ENCODE data around the gene MXD3. TPM values are rescaled to one million over a fixed set of nuclear protein-coding genes. Genes with fewer than 3 reads are reported as not detected.

MXD3 gene
- polyA plus RNA-seq, 1 donor: 14.9 TPM

DNA sequence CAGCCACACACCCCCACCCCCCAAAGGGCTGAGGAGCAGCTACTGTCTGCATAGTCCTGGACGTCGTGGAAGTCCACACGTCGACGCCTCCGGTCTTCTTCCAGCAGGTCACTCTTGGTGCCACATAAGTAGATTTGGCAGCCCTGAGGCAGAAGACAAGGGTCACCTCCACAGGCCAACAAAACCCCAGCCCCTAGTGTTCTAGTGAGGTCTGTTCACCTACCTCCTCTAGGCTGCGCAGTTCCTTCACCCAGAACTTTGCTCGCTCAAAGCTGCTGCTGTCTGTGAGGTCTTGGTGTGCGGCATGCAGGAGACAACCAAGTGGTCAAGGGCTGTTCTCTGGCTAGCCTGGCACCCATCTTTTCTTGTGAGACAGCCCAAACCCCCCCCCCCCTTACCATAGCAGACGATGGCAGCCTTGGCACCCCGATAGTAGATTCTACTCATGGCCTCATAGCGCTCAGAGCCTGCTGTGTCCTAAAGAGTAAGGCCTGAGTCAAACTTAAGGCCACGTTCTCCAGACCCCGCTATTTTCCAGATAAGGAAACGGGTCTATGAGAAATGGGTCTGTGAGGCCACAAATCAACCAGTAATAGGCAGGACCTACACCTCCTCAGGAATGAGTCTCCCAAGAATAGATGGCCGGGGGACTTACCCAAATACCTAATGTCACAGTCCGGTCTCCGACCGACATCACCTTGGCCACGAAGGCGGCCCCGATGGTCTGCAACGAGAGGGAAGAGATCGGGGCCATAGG lies 9.2 kb downstream of the MXD3 start:
- Histone ChIP-seq H3K9me3 (ENCODE audit: control insufficient read depth, low read depth, low read length) (no peaks in the 10 kb centered on the region), H3K27ac (ENCODE audit: low read length) (peak overlapping the region; percentile 94), H3K4me3 (ENCODE audit: low read length) (peak overlapping the region; percentile 97), H3K4me1 (ENCODE audit: control insufficient read depth, insufficient read depth, low read length) (peaks cover 54% of the 10 kb centered on the region), H3K36me3 (ENCODE audit: control insufficient read depth, insufficient read depth, low read length) (peaks cover 41% of the 10 kb centered on the region), H3K27me3 (ENCODE audit: control insufficient read depth, insufficient read depth, low read length) (no peaks in the 10 kb centered on the region)
- peak in 1 of 2 donors; percentile 53 for DNase-seq
- WGBS (ENCODE audit: insufficient coverage, low lambda C conversion rate): no CpG with 5 or more reads among the region's 24 CpGs

DNA sequence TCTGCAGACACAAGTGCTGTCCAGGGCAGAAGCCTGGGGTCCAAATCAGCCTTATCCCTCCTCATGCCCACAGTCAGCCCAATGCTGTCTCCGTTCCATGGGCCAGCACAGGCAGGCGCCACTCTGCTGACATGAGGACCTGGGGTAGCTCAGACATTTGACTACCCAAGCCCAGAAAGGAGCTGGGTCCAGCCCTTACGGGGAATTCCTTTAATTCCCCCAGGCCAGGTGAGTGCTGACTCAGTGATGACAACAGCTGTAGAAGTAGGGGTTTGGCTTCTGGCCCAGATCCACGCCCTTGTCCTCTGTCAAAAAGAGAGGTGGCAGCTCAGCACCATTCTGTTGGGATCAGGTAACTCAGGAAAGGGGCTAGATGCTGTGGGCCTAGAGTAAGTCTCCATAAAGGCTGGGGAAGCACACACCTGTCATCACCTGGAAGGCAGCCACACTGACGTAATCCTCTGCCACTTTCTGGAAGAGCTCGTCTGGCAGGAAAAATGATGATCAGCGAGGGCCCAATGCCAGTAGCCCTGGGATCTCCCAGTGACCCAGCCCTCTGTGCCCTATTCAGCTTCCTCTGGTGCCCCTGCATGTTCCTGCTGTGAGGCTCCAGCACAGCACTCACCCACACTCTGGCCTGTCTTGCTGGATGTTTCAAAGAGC lies 10.1 kb downstream of the MXD3 start:
- peak overlapping the region; percentile 94 for H3K27ac ChIP-seq (ENCODE audit: low read length)
- H3K4me3 ChIP-seq (ENCODE audit: low read length): no peak overlapping the region
- no peaks in the 10 kb centered on the region for H3K9me3 ChIP-seq (ENCODE audit: control insufficient read depth, low read depth, low read length)
- no peaks in the 10 kb centered on the region for H3K27me3 ChIP-seq (ENCODE audit: control insufficient read depth, insufficient read depth, low read length)
- peaks cover 60% of the 10 kb centered on the region for H3K4me1 ChIP-seq (ENCODE audit: control insufficient read depth, insufficient read depth, low read length)
- peak in 1 of 2 donors; percentile 58 for DNase-seq
- 40% methylated on average over 1 of the region's 7 CpGs for WGBS (ENCODE audit: insufficient coverage, low lambda C conversion rate)
- peaks cover 32% of the 10 kb centered on the region for H3K36me3 ChIP-seq (ENCODE audit: control insufficient read depth, insufficient read depth, low read length)

DNA sequence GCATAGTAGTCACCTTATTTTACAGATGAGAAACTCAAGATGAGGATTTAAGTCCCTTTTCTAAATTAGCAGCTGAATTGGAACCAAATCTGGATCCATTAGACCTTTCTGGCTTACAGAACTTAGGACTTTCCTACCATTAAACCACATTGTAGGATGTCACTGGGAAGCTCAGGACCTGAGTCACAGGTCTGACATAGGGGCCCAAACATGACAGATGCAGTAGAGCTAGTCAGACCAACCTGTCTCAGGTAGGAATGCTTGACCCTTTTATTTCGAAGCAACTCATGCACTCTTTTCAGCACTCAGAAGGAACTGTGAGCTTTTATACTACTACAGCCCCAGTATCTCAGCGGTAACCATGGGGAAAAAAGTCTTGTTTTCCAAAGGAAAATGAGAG lies 10.7 kb downstream of the MXD3 start:
- no peak overlapping the region for H3K4me3 ChIP-seq (ENCODE audit: low read length)
- H3K27ac ChIP-seq (ENCODE audit: low read length): peak overlapping the region; percentile 94
- WGBS (ENCODE audit: insufficient coverage, low lambda C conversion rate): no CpG with 5 or more reads among the region's 2 CpGs
- H3K36me3 ChIP-seq (ENCODE audit: control insufficient read depth, insufficient read depth, low read length): peaks cover 31% of the 10 kb centered on the region
- peaks cover 66% of the 10 kb centered on the region for H3K4me1 ChIP-seq (ENCODE audit: control insufficient read depth, insufficient read depth, low read length)
- no peaks in the 10 kb centered on the region for H3K27me3 ChIP-seq (ENCODE audit: control insufficient read depth, insufficient read depth, low read length)
- H3K9me3 ChIP-seq (ENCODE audit: control insufficient read depth, low read depth, low read length): no peaks in the 10 kb centered on the region
- DNase-seq: no peak

DNA sequence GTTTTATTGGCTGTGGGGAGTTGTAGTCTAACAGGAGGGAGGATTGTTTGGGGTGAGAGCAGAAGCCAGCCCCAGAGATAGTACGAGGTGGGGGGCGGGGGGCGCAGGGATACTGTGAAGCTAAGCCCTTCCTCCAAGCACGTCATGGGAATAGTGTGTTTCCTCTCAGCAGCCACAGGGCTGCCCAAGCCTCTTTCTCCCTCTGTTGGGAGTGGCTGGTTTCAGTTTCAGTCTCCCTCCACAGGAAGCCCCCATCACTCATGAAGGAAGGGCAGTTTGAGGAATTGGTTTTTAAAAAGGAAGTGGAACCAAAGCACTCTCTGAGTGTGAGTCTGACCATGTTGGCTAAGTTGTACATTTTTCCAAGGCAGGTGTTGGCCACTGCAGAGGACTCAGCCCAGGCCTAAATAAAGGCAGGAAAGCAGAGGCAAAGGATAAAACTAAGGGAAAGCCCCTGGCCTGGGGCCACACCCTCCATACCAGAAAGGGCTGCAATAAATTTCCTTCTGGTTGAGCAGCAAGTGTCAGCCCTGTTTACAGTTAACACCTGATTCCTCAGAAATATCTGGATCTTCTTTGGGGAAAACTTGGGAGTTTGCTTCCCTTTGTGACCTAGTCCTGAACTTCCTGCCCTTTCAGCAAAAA lies 11.3 kb downstream of the MXD3 start:
- peak; percentile 89 to 96 for DNase-seq
- Histone ChIP-seq H3K4me3 (ENCODE audit: low read length) (no peak overlapping the region), H3K9me3 (ENCODE audit: control insufficient read depth, low read depth, low read length) (no peaks in the 10 kb centered on the region), H3K27me3 (ENCODE audit: control insufficient read depth, insufficient read depth, low read length) (no peaks in the 10 kb centered on the region), H3K36me3 (ENCODE audit: control insufficient read depth, insufficient read depth, low read length) (peaks cover 31% of the 10 kb centered on the region), H3K4me1 (ENCODE audit: control insufficient read depth, insufficient read depth, low read length) (peaks cover 70% of the 10 kb centered on the region), H3K27ac (ENCODE audit: low read length) (peak overlapping the region; percentile 94)
- no CpG with 5 or more reads among the region's 4 CpGs for WGBS (ENCODE audit: insufficient coverage, low lambda C conversion rate)

DNA sequence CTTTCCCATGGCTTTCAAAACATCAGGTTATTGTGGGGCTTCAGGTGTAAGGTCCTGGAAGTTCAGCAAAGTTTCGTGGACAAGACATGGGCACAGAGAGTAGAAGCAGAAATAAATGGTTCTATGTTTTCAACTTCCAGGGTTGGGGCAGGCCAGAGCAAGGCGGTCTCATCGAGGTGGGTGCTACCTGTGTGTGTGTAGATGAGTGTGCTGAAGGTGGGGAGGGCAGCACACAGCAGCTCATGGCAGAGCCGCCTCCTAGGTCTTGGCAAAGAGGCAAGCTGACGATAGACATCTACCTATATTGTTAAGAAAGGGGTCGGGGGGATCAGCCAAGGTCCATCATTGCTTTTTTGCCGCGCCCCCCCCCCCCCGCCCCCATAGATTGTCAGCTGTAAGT lies 12.0 kb downstream of the MXD3 start:
- H3K4me3 ChIP-seq (ENCODE audit: low read length): no peak overlapping the region
- no CpG with 5 or more reads among the region's 9 CpGs for WGBS (ENCODE audit: insufficient coverage, low lambda C conversion rate)
- peaks cover 72% of the 10 kb centered on the region for H3K4me1 ChIP-seq (ENCODE audit: control insufficient read depth, insufficient read depth, low read length)
- peak in 1 of 2 donors; percentile 56 for DNase-seq
- H3K27me3 ChIP-seq (ENCODE audit: control insufficient read depth, insufficient read depth, low read length): no peaks in the 10 kb centered on the region
- peak overlapping the region; percentile 94 for H3K27ac ChIP-seq (ENCODE audit: low read length)
- peaks cover 33% of the 10 kb centered on the region for H3K36me3 ChIP-seq (ENCODE audit: control insufficient read depth, insufficient read depth, low read length)
- H3K9me3 ChIP-seq (ENCODE audit: control insufficient read depth, low read depth, low read length): no peaks in the 10 kb centered on the region

DNA sequence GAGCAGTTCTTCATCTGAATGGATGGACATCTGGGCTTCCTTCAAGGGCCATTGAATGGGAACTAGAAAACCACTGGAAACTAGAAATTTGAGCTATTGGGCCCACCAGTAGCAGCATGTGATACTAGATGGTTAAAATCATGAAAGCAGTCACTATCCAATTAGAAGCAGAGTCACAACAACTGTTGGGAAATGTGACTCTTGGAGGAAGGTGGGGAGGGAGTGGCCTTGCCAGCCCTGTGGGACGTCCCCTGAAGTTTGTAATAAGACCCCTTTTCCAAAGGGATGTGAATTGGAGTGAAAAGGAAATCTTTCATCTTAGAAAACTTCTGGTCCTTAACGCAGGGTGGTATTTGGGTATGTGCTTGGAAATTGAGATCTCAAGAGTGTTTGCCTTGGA lies 13.8 kb downstream of the MXD3 start:
- H3K36me3 ChIP-seq (ENCODE audit: control insufficient read depth, insufficient read depth, low read length): peaks cover 49% of the 10 kb centered on the region
- peaks cover 72% of the 10 kb centered on the region for H3K4me1 ChIP-seq (ENCODE audit: control insufficient read depth, insufficient read depth, low read length)
- no peak for DNase-seq
- H3K9me3 ChIP-seq (ENCODE audit: control insufficient read depth, low read depth, low read length): no peaks in the 10 kb centered on the region
- peak overlapping the region; percentile 94 for H3K27ac ChIP-seq (ENCODE audit: low read length)
- no peaks in the 10 kb centered on the region for H3K27me3 ChIP-seq (ENCODE audit: control insufficient read depth, insufficient read depth, low read length)
- no peak overlapping the region for H3K4me3 ChIP-seq (ENCODE audit: low read length)
- WGBS (ENCODE audit: insufficient coverage, low lambda C conversion rate): no CpG with 5 or more reads among the region's 2 CpGs

DNA sequence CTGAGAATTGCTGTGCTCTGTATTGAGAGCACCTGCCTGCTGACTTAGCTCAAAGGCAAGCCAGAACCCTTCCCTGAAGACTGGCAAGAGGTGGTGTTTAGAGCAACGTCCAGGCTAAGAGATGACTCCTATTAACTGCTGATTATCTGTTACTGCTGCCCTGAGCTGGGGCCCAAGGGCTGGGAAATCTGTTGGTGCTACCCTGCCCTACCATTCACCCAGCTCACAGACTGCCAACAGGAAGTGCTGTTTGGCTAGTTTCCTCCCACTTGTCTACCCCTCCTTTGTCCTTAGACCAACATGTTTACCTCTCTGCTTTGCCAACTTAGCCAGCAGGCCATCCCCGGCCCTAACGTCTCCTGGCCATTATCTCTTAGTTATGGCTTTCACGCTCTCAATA lies 15.1 kb downstream of the MXD3 start:
- Histone ChIP-seq H3K4me3 (ENCODE audit: low read length) (no peak overlapping the region), H3K36me3 (ENCODE audit: control insufficient read depth, insufficient read depth, low read length) (peaks cover 58% of the 10 kb centered on the region), H3K9me3 (ENCODE audit: control insufficient read depth, low read depth, low read length) (no peaks in the 10 kb centered on the region), H3K27ac (ENCODE audit: low read length) (peak overlapping the region; percentile 83), H3K4me1 (ENCODE audit: control insufficient read depth, insufficient read depth, low read length) (peaks cover 62% of the 10 kb centered on the region), H3K27me3 (ENCODE audit: control insufficient read depth, insufficient read depth, low read length) (no peaks in the 10 kb centered on the region)
- peak; percentile 61 to 78 for DNase-seq
- 60% methylated on average over 1 of the region's 4 CpGs for WGBS (ENCODE audit: insufficient coverage, low lambda C conversion rate)

DNA sequence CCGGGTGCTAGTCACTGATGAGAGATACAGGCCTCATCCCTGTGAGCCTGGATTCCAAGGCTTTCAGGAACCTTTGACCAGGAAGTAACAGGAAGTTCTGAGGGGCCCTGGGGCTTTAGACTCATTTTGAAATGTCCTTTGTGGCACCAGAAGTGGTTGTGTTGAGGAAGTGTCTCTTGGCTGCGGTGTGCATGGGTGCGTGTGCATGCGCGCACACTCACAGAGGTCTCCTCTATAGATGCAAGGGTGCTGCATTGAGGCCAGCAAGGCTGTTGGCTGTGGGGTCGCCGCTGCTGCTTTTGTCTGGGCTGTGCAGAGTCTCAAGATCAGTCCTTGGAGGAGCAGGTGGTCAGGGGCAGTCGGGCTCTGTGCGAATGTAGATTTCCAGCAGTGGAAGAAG lies 15.8 kb downstream of the MXD3 start:
- Histone ChIP-seq H3K27ac (ENCODE audit: low read length) (peak overlapping the region; percentile 83), H3K36me3 (ENCODE audit: control insufficient read depth, insufficient read depth, low read length) (peaks cover 55% of the 10 kb centered on the region)
- no CpG with 5 or more reads among the region's 9 CpGs for WGBS (ENCODE audit: insufficient coverage, low lambda C conversion rate)

DNA sequence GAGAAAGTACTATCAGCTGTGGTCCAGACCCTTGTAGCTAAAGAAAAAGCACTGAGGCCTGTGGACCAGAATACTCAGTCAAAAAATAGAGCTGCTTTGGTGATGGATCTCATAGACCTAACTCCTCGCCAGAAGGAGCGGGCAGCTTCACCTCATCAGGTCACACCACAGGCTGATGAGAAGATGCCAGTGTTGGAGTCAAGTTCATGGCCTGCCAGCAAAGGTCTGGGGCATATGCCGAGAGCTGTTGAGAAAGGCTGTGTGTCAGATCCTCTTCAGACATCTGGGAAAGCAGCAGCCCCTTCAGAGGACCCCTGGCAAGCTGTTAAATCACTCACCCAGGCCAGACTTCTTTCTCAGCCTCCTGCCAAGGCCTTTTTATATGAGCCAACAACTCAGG lies 17.1 kb downstream of the MXD3 start:
- DNase-seq: no peak
- 80% methylated on average over 1 of the region's 3 CpGs for WGBS (ENCODE audit: insufficient coverage, low lambda C conversion rate)
- H3K36me3 ChIP-seq (ENCODE audit: control insufficient read depth, insufficient read depth, low read length): peaks cover 60% of the 10 kb centered on the region

More for the DNA sequence above, 15.8 kb downstream of the MXD3 start:
- peak; percentile 34 to 80 for DNase-seq
- Histone ChIP-seq H3K4me3 (ENCODE audit: low read length) (no peak overlapping the region), H3K27me3 (ENCODE audit: control insufficient read depth, insufficient read depth, low read length) (no peaks in the 10 kb centered on the region), H3K4me1 (ENCODE audit: control insufficient read depth, insufficient read depth, low read length) (peaks cover 55% of the 10 kb centered on the region), H3K9me3 (ENCODE audit: control insufficient read depth, low read depth, low read length) (no peaks in the 10 kb centered on the region)

DNA sequence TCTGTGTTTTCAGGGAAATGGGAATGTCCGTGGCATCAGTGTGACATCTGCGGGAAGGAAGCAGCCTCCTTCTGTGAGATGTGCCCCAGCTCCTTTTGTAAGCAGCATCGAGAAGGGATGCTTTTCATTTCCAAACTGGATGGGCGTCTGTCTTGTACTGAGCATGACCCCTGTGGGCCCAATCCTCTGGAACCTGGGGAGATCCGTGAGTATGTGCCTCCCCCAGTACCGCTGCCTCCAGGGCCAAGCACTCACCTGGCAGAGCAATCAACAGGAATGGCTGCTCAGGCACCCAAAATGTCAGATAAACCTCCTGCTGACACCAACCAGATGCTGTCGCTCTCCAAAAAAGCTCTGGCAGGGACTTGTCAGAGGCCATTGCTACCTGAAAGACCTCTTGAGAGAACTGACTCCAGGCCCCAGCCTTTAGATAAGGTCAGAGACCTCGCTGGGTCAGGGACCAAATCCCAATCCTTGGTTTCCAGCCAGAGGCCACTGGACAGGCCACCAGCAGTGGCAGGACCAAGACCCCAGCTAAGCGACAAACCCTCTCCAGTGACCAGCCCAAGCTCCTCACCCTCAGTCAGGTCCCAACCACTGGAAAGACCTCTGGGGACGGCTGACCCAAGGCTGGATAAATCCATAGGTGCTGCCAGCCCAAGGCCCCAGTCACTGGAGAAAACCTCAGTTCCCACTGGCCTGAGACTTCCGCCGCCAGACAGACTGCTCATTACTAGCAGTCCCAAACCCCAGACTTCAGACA lies 17.7 kb downstream of the MXD3 start:
- peaks cover 65% of the 10 kb centered on the region for H3K36me3 ChIP-seq (ENCODE audit: control insufficient read depth, insufficient read depth, low read length)

More for the DNA sequence above, 17.1 kb downstream of the MXD3 start:
- no peaks in the 10 kb centered on the region for H3K9me3 ChIP-seq (ENCODE audit: control insufficient read depth, low read depth, low read length)
- no peaks in the 10 kb centered on the region for H3K27me3 ChIP-seq (ENCODE audit: control insufficient read depth, insufficient read depth, low read length)
- no peak overlapping the region for H3K27ac ChIP-seq (ENCODE audit: low read length)
- H3K4me3 ChIP-seq (ENCODE audit: low read length): no peak overlapping the region
- H3K4me1 ChIP-seq (ENCODE audit: control insufficient read depth, insufficient read depth, low read length): peaks cover 46% of the 10 kb centered on the region

More for the DNA sequence above, 17.7 kb downstream of the MXD3 start:
- DNase-seq: no peak
- WGBS (ENCODE audit: insufficient coverage, low lambda C conversion rate): no CpG with 5 or more reads among the region's 12 CpGs
- peaks cover 39% of the 10 kb centered on the region for H3K4me1 ChIP-seq (ENCODE audit: control insufficient read depth, insufficient read depth, low read length)
- no peak overlapping the region for H3K27ac ChIP-seq (ENCODE audit: low read length)
- H3K27me3 ChIP-seq (ENCODE audit: control insufficient read depth, insufficient read depth, low read length): no peaks in the 10 kb centered on the region
- H3K9me3 ChIP-seq (ENCODE audit: control insufficient read depth, low read depth, low read length): no peaks in the 10 kb centered on the region
- H3K4me3 ChIP-seq (ENCODE audit: low read length): no peak overlapping the region
